ENCODE data around the gene CAVIN2. TPM values are rescaled to one million over a fixed set of nuclear protein-coding genes. Genes with fewer than 3 reads are reported as not detected.

CAVIN2 gene
- total RNA-seq, 4 donors from 2014 or later: 6.7 to 18.8 (median 10.0) TPM

DNA sequence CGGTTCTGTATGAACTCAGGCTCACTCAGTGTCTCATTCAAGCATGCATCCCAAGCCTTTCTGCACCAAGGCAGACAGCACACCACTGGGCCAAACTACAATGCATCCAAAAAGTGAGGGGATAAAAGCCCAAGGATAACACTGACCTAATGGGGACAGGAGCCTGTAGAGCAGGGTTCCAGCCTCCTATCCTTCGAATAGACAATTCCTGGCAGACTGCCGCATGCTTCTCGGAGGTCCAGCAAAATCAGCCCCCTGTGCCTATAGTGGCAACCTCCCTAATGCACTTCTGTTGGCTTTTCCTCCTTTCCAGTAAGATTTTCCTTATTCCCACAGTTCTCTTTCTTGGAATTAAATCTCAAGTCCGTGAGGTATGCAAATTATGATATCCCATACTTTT lies 44.8 kb upstream of the CAVIN2 start:
- intact Hi-C loops (cut with DNase I; ENCODE audit: low total_unique reads): no loop called here
- TF ChIP-seq POLR2A (IDR thresholded peaks at IDR 0.05) (no peak), CTCF (IDR thresholded peaks at IDR 0.05) (no peak)
- no peak overlapping the region for H3K4me3 ChIP-seq (ENCODE audit: low read depth, poor library complexity, severe bottlenecking)
- DNase-seq (ENCODE audit: low spot score in 2 of 2): no peak
- 92 to 93% methylated on average over 5 of the region's 5 CpGs for WGBS, 2 donors

- TF ChIP-seq CTCF (IDR thresholded peaks at IDR 0.05): no peak
- TF ChIP-seq POLR2A (IDR thresholded peaks at IDR 0.05): no peak
- intact Hi-C loops (cut with DNase I; ENCODE audit: low total_unique reads): no loop called here
- no peak for DNase-seq (ENCODE audit: low spot score in 2 of 2)
- H3K4me3 ChIP-seq (ENCODE audit: low read depth, poor library complexity, severe bottlenecking): no peak overlapping the region
- WGBS, 2 donors: 95% methylated on average over 2 of the region's 2 CpGs
Measured at GRCh38 chr2:191889931-191890330, 43.0 kb upstream of the CAVIN2 start.

DNA sequence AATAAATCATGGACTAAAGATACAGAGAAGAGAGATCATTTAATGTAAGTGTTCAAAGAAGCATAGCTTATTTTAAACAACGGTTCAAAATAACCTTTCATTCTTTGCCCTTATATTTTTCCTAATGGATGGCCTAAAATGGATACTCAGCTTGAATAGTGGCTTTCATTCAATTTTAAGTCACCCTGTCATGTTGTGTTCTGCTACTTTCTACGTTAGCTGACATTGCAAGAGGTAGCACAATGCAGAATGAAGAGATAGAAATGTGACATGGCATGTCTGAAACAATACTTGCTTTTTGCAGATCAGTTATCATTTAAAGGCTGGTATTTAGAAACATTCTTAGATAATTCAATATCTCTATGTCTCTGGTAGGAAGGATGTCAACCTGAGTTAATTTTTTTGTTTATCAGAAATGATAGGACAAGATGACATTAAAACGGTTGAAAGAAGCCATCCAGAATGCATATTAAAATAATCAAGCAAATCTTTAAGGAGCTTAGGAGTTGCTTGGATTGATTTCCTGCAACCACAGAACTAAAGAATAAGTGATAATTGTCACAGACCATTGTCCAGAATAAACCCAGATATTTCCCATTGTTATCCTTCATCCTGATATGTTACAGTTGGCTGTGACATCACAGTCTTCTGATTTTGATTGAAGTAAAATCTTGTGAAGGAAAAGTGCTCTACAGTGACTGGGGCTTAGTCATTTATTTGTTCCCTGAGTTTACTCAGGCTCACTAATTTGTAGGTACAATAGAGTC lies 41.7 kb upstream of the CAVIN2 start:
- no peak overlapping the region for H3K4me3 ChIP-seq (ENCODE audit: low read depth, poor library complexity, severe bottlenecking)
- 90 to 95% methylated on average over 3 of the region's 3 CpGs for WGBS, 2 donors
- no peak for DNase-seq (ENCODE audit: low spot score in 2 of 2)
- TF ChIP-seq CTCF (IDR thresholded peaks at IDR 0.05) (no peak), POLR2A (IDR thresholded peaks at IDR 0.05) (no peak)
- intact Hi-C loops (cut with DNase I; ENCODE audit: low total_unique reads): no loop called here

- whole genome bisulfite sequencing, 2 donors: 75 to 78% methylated on average over 6 of the region's 6 CpGs
Measured at GRCh38 chr2:191885650-191886049, 38.8 kb upstream of the CAVIN2 start.

DNA sequence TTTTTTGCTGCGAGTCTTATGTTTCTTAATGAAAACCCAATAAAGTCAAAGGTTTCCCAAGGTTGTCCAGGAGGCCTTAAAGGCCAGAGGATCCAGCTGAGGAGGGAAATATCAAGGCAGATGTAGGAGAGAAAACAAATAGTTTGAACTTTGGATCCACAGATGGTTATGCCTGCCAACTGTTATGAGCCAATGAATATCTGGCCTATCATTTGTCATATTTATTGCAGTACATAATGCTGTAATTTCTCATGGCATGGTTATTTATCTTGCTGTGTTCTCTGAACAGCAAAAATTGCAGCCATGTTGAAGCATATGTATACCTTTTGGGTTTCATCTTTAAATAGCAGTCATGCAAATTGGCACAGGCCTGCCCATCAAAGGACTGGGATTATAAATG lies 38.2 kb upstream of the CAVIN2 start:
- H3K4me3 ChIP-seq (ENCODE audit: low read depth, poor library complexity, severe bottlenecking): no peak overlapping the region
- no peak for TF ChIP-seq CTCF (IDR thresholded peaks at IDR 0.05)
- intact Hi-C loops (cut with DNase I; ENCODE audit: low total_unique reads): no loop called here
- DNase-seq (ENCODE audit: low spot score in 2 of 2): no peak
- WGBS, 2 donors: 73 to 81% methylated on average over 1 of the region's 1 CpG

More at GRCh38 chr2:191885650-191886049, 38.8 kb upstream of the CAVIN2 start:
- no peak for DNase-seq (ENCODE audit: low spot score in 2 of 2)
- TF ChIP-seq POLR2A (IDR thresholded peaks at IDR 0.05): no peak
- TF ChIP-seq CTCF (IDR thresholded peaks at IDR 0.05): no peak
- H3K4me3 ChIP-seq (ENCODE audit: low read depth, poor library complexity, severe bottlenecking): no peak overlapping the region
- intact Hi-C loops (cut with DNase I; ENCODE audit: low total_unique reads): no loop called here
